PC-3 (cell line): Measurements from ENCODE around the gene DAB1. TPM values are rescaled to one million over a fixed set of nuclear protein-coding genes. Genes with fewer than 3 reads are reported as not detected.

ENCODE experiments used
- ATAC-seq: fragments of 200-7000 bp; cut with Tn5 transposase; 2 replicates; pipeline ENCODE4 v1.9.1; 2020; ENCODE audit warnings: mild to moderate bottlenecking, moderate library complexity
- BruUV-seq: library from RNA; stranded (reverse); fragments of 400-500 nt; replicated peaks from 2 replicates; lab custom pipeline; 2021; lab: Mats Ljungman, UMichigan
- CTCF ChIA-PET: fragments of 300-600 bp; sonication (Branson Sonifier 250); formaldehyde crosslinking; loops from one replicate; lab custom pipeline; 2022; ENCODE audit warnings: antibody characterized with exemption; lab: Charles Lee
- POLR2A ChIA-PET: fragments of 300-600 bp; sonication (Branson Sonifier 250); formaldehyde crosslinking; loops from one replicate; lab custom pipeline; 2022; ENCODE audit warnings: antibody characterized with exemption; ENCODE audit not compliant: unreplicated experiment; lab: Charles Lee
- DNase-seq: peaks from one replicate; pipeline ENCODE4 v3.0.0-alpha.2; 2015
- H2AFZ ChIP-seq: fragments of 300-600 bp; sonication (generic); 2 replicates; pipeline ENCODE4 v1.6.0; 2016; ENCODE audit warnings: antibody characterized with exemption, low read length
- H3F3A ChIP-seq: fragments of 300-600 bp; sonication (generic); one replicate; pipeline ENCODE4 v1.6.0; 2017; ENCODE audit warnings: antibody characterized with exemption, low read length, control low read depth, mild to moderate bottlenecking; ENCODE audit not compliant: unreplicated experiment
- H3K27ac ChIP-seq: fragments of 300-600 bp; sonication (generic); 2 replicates; pipeline ENCODE4 v1.5.1; 2016; ENCODE audit warnings: mild to moderate bottlenecking, low read length
- H3K27me3 ChIP-seq: fragments of 300-600 bp; sonication (generic); 2 replicates; pipeline ENCODE4 v1.6.1; 2016; ENCODE audit warnings: low read length, mixed read lengths
- H3K36me3 ChIP-seq: fragments of 300-600 bp; sonication (generic); 2 replicates; pipeline ENCODE4 v1.6.1; 2016; ENCODE audit warnings: low read depth, mixed run types, low read length, mixed read lengths
- H3K4me1 ChIP-seq: fragments of 300-600 bp; sonication (generic); 2 replicates; pipeline ENCODE4 v1.5.1; 2016; ENCODE audit warnings: low read length; ENCODE audit not compliant: insufficient read depth
- H3K4me2 ChIP-seq: fragments of 300-600 bp; sonication (generic); 2 replicates; pipeline ENCODE4 v1.6.0; 2016; ENCODE audit warnings: low read length
- H3K4me3 ChIP-seq: fragments of 300-600 bp; sonication (generic); 2 replicates; pipeline ENCODE4 v1.5.1; 2016; ENCODE audit warnings: mild to moderate bottlenecking, low read length, mixed read lengths
- H3K79me2 ChIP-seq: fragments of 300-600 bp; sonication (generic); 2 replicates; pipeline ENCODE4 v1.6.1; 2017; ENCODE audit warnings: low read length, mixed read lengths
- H3K9ac ChIP-seq: fragments of 300-600 bp; sonication (generic); 2 replicates; pipeline ENCODE4 v1.6.0; 2016; ENCODE audit warnings: mild to moderate bottlenecking, low read length
- H3K9me2 ChIP-seq: fragments of 300-600 bp; sonication (generic); replicated peaks from 2 replicates; pipeline ENCODE4 v1.6.1; 2016; ENCODE audit warnings: mixed run types, low read length, mixed read lengths
- H3K9me3 ChIP-seq: fragments of 300-600 bp; sonication (generic); 2 replicates; pipeline ENCODE4 v1.6.1; 2016; ENCODE audit warnings: low read length, mixed read lengths
- H4K20me1 ChIP-seq: fragments of 300-600 bp; sonication (generic); 2 replicates; pipeline ENCODE4 v1.6.1; 2016; ENCODE audit warnings: low read length, mixed read lengths
- CTCF ChIP-seq: fragments of 300-600 bp; sonication (generic); conservative IDR thresholded peaks from 2 replicates; pipeline ENCODE4 v1.5.1; 2017; ENCODE audit warnings: antibody characterized with exemption, low read depth, mild to moderate bottlenecking, low read length
- EZH2 ChIP-seq: fragments of 300-600 bp; sonication (generic); IDR thresholded peaks from one replicate; pipeline ENCODE4 v1.6.1; 2017; ENCODE audit warnings: antibody characterized with exemption, mild to moderate bottlenecking, low read length; ENCODE audit not compliant: unreplicated experiment
- EZH2phosphoT487 ChIP-seq: fragments of 300-600 bp; sonication (generic); IDR thresholded peaks from 2 replicates; pipeline ENCODE4 v1.6.1; 2018; ENCODE audit warnings: mild to moderate bottlenecking, antibody characterized with exemption, low read length, borderline replicate concordance
- intact Hi-C: fragments of 100-400 bp; cut with micrococcal nuclease; formaldehyde crosslinking; loops from 2 replicates; pipeline ENCODE4 v1.9.0; 2023
- total RNA-seq: library from RNA; depleted of rRNA; stranded (reverse); fragments of >200 nt; gene quantifications from 2 replicates; pipeline ENCODE4 v1.2.3, GENCODE V29; 2014

Gene DAB1
- total RNA-seq, 1 experiment from 2014 or later = not detected

GRCh38 chr1:56977910-56978309, 445.9 kb downstream of the DAB1 start:
- no peaks in the 10 kb centered on the region for H3F3A ChIP-seq
- H3K9me2 ChIP-seq = no peaks in the 10 kb centered on the region
- DNase-seq (no peak), ATAC-seq (no peak)
- no peak overlapping the region for H2AFZ ChIP-seq
- no peak overlapping the region for H3K27ac ChIP-seq
- peaks cover 34% of the 10 kb centered on the region for H3K27me3 ChIP-seq
- no TSS peak for BruUV-seq
- TF ChIP-seq EZH2 (no peak), CTCF (no peak), EZH2phosphoT487 (no peak)
- CTCF ChIA-PET = no interaction called here
- POLR2A ChIA-PET = no interaction called here
- H3K9me3 ChIP-seq = no peaks in the 10 kb centered on the region
- H3K9ac ChIP-seq = no peak overlapping the region
- intact Hi-C loops = no loop called here
- no peak overlapping the region for H3K4me3 ChIP-seq
- no peaks in the 10 kb centered on the region for H3K79me2 ChIP-seq
- no peak overlapping the region for H3K4me2 ChIP-seq
- H3K4me1 ChIP-seq = no peaks in the 10 kb centered on the region
- no peaks in the 10 kb centered on the region for H3K36me3 ChIP-seq
- H4K20me1 ChIP-seq = no peaks in the 10 kb centered on the region

GRCh38 chr1:56975446-56975845, 448.4 kb downstream of the DAB1 start:
- POLR2A ChIA-PET = no interaction called here
- no TSS peak for BruUV-seq

More at GRCh38 chr1:56975446-56975845, 448.4 kb downstream of the DAB1 start:
- Histone ChIP-seq H2AFZ (no peak overlapping the region), H3F3A (no peaks in the 10 kb centered on the region), H4K20me1 (no peaks in the 10 kb centered on the region), H3K79me2 (no peaks in the 10 kb centered on the region), H3K9me2 (no peaks in the 10 kb centered on the region), H3K27me3 (peaks cover 41% of the 10 kb centered on the region), H3K9ac (no peak overlapping the region), H3K4me2 (no peak overlapping the region), H3K36me3 (no peaks in the 10 kb centered on the region), H3K27ac (no peak overlapping the region), H3K4me3 (no peak overlapping the region), H3K9me3 (no peaks in the 10 kb centered on the region), H3K4me1 (no peaks in the 10 kb centered on the region)
- no peak for DNase-seq
- TF ChIP-seq CTCF (no peak), EZH2 (no peak), EZH2phosphoT487 (no peak)
- intact Hi-C loops = no loop called here
- CTCF ChIA-PET = no interaction called here
- no peak for ATAC-seq
